ENCODE data around the gene IL15RA. TPM values are rescaled to one million over a fixed set of nuclear protein-coding genes. Genes with fewer than 3 reads are reported as not detected.

Gene IL15RA
- total and polyA plus RNA-seq, 8 donors: 6.7 to 63.0 (median 15.9) TPM

DNA sequence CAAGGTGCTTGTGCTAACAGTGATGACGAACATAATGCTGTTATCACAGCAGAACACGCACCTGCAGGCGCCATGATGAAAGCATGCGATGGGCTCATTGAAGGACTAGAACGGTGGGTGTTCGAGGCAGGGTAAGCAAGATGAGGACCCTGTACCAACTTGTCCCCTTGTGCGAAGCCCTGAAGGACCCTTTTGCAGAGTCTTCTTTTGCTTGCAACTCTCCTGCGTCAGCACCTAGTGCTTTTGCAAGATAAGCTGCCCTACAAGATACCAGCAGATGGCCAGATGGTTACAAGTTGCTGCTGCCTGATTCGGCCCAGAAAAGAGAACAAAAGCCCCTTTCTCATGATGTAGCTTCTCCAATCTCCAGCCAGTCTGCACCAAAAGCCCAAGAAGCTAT, 4.2 kb upstream of the IL15RA start:
- WGBS, 5 donors: 88 to 95% (median 92%) methylated on average over 9 of the region's 9 CpGs
- no peak for DNase-seq

DNA sequence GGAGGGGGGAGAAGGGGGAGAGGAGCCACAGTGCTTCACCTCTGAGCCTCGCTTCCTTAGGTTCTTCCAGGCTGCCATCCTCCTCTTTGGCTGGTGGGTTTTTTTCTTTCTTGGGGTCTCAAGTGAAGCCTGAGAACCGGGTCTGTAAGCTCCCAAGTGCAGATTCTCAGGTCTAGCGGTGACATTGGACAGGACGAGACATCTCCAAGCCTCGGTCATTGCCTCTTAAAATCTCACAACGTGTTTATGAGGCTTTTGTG, 817 bp upstream of the IL15RA start:
- H3K36me3 ChIP-seq: no peaks in the 10 kb centered on the region
- H3K4me3 ChIP-seq: peak overlapping the region; percentile 80 to 97 (median 86)
- no peak for DNase-seq
- H3K4me1 ChIP-seq: peaks cover 10 to 37% (median 20%) of the 10 kb centered on the region in 4 donors
- peak overlapping the region; percentile 97 to 99 (median 97) for H3K27ac ChIP-seq
- H3K9me3 ChIP-seq: no peaks in the 10 kb centered on the region
- 11 to 22% (median 19%) methylated on average over 6 of the region's 6 CpGs for WGBS, 5 donors
- TF ChIP-seq POLR2A (IDR thresholded peaks at IDR 0.05) (no peak), EP300 (IDR thresholded peaks at IDR 0.05) (no peak), POLR2AphosphoS5 (IDR thresholded peaks at IDR 0.05) (no peak)
- TF ChIP-seq, protein P1, sequence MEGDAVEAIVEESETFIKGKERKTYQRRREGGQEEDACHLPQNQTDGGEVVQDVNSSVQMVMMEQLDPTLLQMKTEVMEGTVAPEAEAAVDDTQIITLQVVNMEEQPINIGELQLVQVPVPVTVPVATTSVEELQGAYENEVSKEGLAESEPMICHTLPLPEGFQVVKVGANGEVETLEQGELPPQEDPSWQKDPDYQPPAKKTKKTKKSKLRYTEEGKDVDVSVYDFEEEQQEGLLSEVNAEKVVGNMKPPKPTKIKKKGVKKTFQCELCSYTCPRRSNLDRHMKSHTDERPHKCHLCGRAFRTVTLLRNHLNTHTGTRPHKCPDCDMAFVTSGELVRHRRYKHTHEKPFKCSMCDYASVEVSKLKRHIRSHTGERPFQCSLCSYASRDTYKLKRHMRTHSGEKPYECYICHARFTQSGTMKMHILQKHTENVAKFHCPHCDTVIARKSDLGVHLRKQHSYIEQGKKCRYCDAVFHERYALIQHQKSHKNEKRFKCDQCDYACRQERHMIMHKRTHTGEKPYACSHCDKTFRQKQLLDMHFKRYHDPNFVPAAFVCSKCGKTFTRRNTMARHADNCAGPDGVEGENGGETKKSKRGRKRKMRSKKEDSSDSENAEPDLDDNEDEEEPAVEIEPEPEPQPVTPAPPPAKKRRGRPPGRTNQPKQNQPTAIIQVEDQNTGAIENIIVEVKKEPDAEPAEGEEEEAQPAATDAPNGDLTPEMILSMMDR (IDR thresholded peaks at IDR 0.05): no peak
- H3K27me3 ChIP-seq: no peaks in the 10 kb centered on the region
- intact Hi-C loops (cut with DNase I; ENCODE audit: low total_unique reads): no loop called here

More for the DNA sequence above, 4.2 kb upstream of the IL15RA start:
- H3K9me3 ChIP-seq: no peaks in the 10 kb centered on the region
- intact Hi-C loops (cut with DNase I; ENCODE audit: low total_unique reads): no loop called here
- H3K36me3 ChIP-seq: no peaks in the 10 kb centered on the region
- H3K27me3 ChIP-seq: no peaks in the 10 kb centered on the region
- H3K4me3 ChIP-seq: no peak overlapping the region
- H3K27ac ChIP-seq: no peak overlapping the region
- TF ChIP-seq EP300 (IDR thresholded peaks at IDR 0.05) (no peak), POLR2A (IDR thresholded peaks at IDR 0.05) (no peak), POLR2AphosphoS5 (IDR thresholded peaks at IDR 0.05) (no peak)
- TF ChIP-seq, protein P1 (IDR thresholded peaks at IDR 0.05): no peak
- peaks cover 0 to 15% (median 9%) of the 10 kb centered on the region in 4 donors for H3K4me1 ChIP-seq

DNA sequence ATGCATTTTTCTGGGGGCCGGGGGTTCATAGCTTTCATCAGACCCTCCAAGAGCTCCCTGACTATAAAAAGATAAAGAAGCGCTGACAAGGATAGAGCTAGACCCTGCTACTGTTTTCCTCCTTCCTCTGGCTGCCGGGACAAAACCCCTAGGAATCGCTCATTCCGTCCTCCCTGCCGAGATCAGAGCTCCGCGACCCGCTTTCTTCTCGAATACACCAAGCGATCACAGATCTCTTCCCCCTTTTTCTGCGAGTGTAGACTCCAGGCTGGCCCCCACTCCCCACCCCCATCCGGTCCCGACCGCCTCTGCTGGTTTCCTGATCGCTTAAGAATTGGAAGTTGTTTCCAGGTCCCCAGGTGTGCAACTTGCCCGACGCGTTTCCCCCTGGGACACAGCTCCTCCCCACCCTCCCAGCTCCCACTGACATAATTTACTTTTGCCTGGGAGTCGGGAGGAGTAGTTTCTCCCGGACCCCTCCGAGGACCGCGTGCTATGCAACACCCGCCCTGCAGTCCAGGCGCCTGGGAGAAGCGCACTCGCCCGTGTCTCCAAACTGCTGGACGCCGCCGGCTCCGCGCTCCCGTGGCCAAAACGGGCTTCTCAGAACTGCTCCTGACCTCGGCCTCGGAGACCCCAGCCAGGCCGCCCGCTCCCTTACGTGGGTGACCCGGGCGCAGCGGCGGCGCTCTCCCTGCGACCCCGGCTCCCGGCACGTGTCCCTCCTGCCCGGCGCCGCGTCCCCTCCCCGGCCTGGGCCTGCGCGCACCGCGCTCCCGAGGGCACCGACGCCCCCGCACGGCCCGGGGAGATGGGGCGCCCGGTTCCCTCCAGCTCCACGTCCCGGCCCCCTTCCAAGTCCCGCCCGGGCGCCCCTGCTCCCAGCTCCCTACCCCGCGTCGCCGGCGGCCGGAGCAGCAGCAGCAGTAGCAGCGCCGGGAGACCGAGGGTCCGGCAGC, 552 bp downstream of the IL15RA start:
- intact Hi-C loops (cut with DNase I; ENCODE audit: low total_unique reads): no loop called here
- Histone ChIP-seq H3K27ac (peak overlapping the region; percentile 97 to 99 (median 97)), H3K36me3 (no peaks in the 10 kb centered on the region), H3K4me3 (peak overlapping the region; percentile 80 to 97 (median 86)), H3K9me3 (no peaks in the 10 kb centered on the region), H3K27me3 (no peaks in the 10 kb centered on the region), H3K4me1 (peaks cover 13 to 51% (median 27%) of the 10 kb centered on the region in 4 donors)
- peak in 1 of 3 donors; percentile 3 for TF ChIP-seq POLR2AphosphoS5 (IDR thresholded peaks at IDR 0.05)
- TF ChIP-seq POLR2A (IDR thresholded peaks at IDR 0.05): no peak
- WGBS, 5 donors: 1% methylated on average over 29 to 82 of the region's 82 CpGs
- peak; percentile 52 to 75 for DNase-seq

DNA sequence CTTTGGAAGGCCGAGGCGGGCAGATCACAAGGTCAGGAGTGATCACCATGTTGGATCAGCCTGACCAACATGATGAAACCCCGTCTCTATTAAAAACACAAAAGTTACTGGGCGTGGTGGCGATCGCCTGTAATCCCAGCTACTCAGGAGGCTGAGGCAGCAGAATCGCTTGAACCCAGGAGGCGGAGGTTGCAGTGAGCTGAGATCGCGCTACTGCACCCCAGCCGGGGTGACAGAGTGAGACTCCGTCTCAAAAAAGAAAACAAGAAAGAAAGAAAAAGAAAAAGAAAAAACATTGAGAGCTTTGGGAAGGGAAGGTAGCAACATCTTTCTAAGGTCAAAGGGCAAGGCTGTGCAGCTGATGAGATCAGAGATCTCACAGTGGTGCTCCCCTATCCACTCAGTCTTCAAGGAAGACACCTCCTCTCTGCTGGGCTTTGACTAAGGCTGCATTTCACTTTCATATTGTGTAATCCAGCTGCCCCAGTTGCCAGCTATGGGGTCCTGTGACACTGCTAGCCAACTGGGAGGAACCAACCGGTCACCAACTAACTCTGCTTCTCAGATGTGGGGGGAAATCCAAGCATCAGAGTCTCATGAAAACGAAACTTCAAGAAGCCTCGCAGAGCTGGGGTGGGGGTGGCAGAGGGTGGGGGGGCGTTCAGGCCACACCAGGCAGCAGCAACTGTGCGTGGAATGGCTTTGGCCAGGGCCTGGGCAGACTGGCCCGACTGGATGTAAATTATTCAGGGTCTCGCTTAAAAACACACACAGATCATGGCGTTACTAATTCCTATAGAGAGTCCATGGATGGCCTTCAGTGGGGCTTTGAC, 1.5 kb downstream of the IL15RA start:
- intact Hi-C loops (cut with DNase I; ENCODE audit: low total_unique reads): no loop called here
- 55 to 65% (median 63%) methylated on average over 20 of the region's 20 CpGs for WGBS, 5 donors
- Histone ChIP-seq H3K36me3 (no peaks in the 10 kb centered on the region), H3K27ac (peak overlapping the region; percentile 97 to 99 (median 97)), H3K4me1 (peaks cover 22 to 60% (median 36%) of the 10 kb centered on the region in 4 donors), H3K27me3 (no peaks in the 10 kb centered on the region), H3K4me3 (peak overlapping the region; percentile 80 to 97 (median 86)), H3K9me3 (no peaks in the 10 kb centered on the region)
- TF ChIP-seq EP300 (IDR thresholded peaks at IDR 0.05) (no peak), POLR2AphosphoS5 (IDR thresholded peaks at IDR 0.05) (peak in 2 of 3 donors; percentile 6 to 12)
- DNase-seq: peak; percentile 49 to 57

DNA sequence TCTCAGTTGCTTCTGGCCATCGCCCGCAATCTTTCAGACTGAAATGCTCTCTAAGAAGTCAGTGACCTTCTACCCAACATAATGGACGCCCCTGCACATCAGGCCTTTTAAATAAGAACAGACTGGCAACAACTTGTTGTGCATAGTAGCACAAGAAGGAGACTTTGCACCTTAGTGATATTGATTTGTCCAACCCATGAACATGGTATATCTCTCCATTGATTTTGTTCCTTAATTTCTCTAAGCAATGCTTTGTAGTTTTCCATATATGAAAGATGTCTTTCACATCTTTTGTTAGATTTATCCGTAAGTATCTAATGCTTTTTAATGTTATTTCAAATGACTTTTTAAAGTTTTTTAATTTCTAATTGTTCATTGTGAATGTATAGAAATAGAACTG, 4.3 kb downstream of the IL15RA start:
- Histone ChIP-seq H3K27me3 (no peaks in the 10 kb centered on the region), H3K27ac (peak overlapping the region in 2 of 5 donors; percentile 73 to 85), H3K36me3 (peaks cover 0 to 8% (median 2%) of the 10 kb centered on the region in 4 donors), H3K9me3 (no peaks in the 10 kb centered on the region), H3K4me1 (peaks cover 25 to 65% (median 30%) of the 10 kb centered on the region in 4 donors), H3K4me3 (no peak overlapping the region)
- intact Hi-C loops (cut with DNase I; ENCODE audit: low total_unique reads): no loop called here
- TF ChIP-seq POLR2AphosphoS5 (IDR thresholded peaks at IDR 0.05) (no peak), POLR2A (IDR thresholded peaks at IDR 0.05) (no peak), EP300 (IDR thresholded peaks at IDR 0.05) (no peak)
- TF ChIP-seq, protein P1 (IDR thresholded peaks at IDR 0.05): no peak
- WGBS, 5 donors: 71 to 96% (median 92%) methylated on average over 4 of the region's 4 CpGs
- peak in 1 of 2 donors; percentile 22 for DNase-seq
